Measurements from ENCODE around the gene EDDM13. TPM values are rescaled to one million over a fixed set of nuclear protein-coding genes. Genes with fewer than 3 reads are reported as not detected.

EDDM13 gene
- total and polyA plus RNA-seq, 10 of the 15 experiments (the other 5 are each of a cell fraction or from before 2014, with no cell fraction given), result 0.15 to 0.37 TPM; not detected in 8

DNA sequence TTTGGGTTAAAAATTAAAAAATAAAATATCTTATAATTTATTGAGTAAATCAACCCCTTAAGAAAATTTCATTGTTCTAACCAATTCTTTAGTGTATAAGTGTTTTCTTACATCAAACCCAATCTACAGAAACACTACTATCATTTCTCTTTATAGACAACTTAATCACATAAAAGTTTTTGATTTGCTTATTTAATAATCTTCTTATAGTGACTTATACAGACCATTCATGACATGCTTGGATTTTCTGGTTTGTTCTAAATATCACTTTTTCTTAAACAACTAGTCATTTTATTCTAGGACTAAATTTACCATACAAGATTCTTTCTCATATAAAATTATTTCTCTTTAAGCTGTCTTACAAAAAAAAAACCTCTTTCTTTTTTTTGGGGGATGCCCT lies 69.4 kb downstream of the EDDM13 start:
- Histone ChIP-seq H3K4me1 (ENCODE audit: control insufficient read depth, insufficient read depth, low read length) (no peaks in the 10 kb centered on the region), H3K4me2 (ENCODE audit: control insufficient read depth, insufficient read depth) (no peak overlapping the region), H3K9ac (ENCODE audit: control insufficient read depth, insufficient read depth, low read length) (no peak overlapping the region), H3K79me2 (ENCODE audit: control insufficient read depth, insufficient read depth, low read length) (no peaks in the 10 kb centered on the region), H3K4me3 (no peak overlapping the region), H3K27me3 (replicated peaks in 1 of 2; ENCODE audit: control insufficient read depth in 2 of 2, insufficient read depth in 2 of 2, low read length in 1 of 2) (no peaks in the 10 kb centered on the region; a peak in 1 of 4 replicates), H3K27ac (ENCODE audit: control insufficient read depth, insufficient read depth) (no peak overlapping the region), H4K20me1 (ENCODE audit: control insufficient read depth, insufficient read depth) (no peaks in the 10 kb centered on the region), H2AFZ (ENCODE audit: control insufficient read depth, low read depth, low read length) (no peak overlapping the region), H3K36me3 (ENCODE audit: control insufficient read depth in 2 of 2, insufficient read depth in 2 of 2, low read length in 1 of 2) (no peaks in the 10 kb centered on the region), H3K9me3 (replicated peaks; ENCODE audit: control insufficient read depth, insufficient read depth, low read length) (no peaks in the 10 kb centered on the region; the same call in 2 of the 3 replicates)
- FAIRE-seq, result no peak
- no TSS peak for BruUV-seq (replicated peaks)
- ATAC-seq, result no peak
- SMC1A ChIA-PET (ENCODE audit: uncharacterized antibody, unreplicated experiment), result no interaction called here
- no peak for DNase-seq (ENCODE audit: low read depth, low spot score)
- CTCF ChIA-PET, result interaction anchor here (1.1 kb wide), 2 partner anchors 9 to 32 kb away, joined by 3 to 4 read pairs; no protein-coding TSS in a partner anchor
- in situ Hi-C loops (cut with MboI) (no loop called here), intact Hi-C loops (cut with micrococcal nuclease; ENCODE audit: unreplicated experiment) (no loop called here)
- POLR2A ChIA-PET, result no interaction called here
- RAD21 ChIA-PET (ENCODE audit: unreplicated experiment), result no interaction called here
- TF ChIP-seq, protein P1, sequence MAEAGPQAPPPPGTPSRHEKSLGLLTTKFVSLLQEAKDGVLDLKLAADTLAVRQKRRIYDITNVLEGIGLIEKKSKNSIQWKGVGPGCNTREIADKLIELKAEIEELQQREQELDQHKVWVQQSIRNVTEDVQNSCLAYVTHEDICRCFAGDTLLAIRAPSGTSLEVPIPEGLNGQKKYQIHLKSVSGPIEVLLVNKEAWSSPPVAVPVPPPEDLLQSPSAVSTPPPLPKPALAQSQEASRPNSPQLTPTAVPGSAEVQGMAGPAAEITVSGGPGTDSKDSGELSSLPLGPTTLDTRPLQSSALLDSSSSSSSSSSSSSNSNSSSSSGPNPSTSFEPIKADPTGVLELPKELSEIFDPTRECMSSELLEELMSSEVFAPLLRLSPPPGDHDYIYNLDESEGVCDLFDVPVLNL (IDR thresholded peaks at IDR 0.05; ENCODE audit: low read depth, low read length), result no peak
- no peak for TF ChIP-seq CREB1 (IDR thresholded peaks at IDR 0.05; ENCODE audit: low read depth)
- no peak for TF ChIP-seq JUNB (IDR thresholded peaks at IDR 0.05)
- no peak for TF ChIP-seq LARP7 (IDR thresholded peaks at IDR 0.05)
- TF ChIP-seq BHLHE40 (IDR thresholded peaks at IDR 0.05; ENCODE audit: borderline replicate concordance in 1 of 2, low read depth in 2 of 2, low read length in 1 of 2), result no peak
- TF ChIP-seq, protein P2, sequence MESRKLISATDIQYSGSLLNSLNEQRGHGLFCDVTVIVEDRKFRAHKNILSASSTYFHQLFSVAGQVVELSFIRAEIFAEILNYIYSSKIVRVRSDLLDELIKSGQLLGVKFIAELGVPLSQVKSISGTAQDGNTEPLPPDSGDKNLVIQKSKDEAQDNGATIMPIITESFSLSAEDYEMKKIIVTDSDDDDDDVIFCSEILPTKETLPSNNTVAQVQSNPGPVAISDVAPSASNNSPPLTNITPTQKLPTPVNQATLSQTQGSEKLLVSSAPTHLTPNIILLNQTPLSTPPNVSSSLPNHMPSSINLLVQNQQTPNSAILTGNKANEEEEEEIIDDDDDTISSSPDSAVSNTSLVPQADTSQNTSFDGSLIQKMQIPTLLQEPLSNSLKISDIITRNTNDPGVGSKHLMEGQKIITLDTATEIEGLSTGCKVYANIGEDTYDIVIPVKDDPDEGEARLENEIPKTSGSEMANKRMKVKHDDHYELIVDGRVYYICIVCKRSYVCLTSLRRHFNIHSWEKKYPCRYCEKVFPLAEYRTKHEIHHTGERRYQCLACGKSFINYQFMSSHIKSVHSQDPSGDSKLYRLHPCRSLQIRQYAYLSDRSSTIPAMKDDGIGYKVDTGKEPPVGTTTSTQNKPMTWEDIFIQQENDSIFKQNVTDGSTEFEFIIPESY (IDR thresholded peaks at IDR 0.05), result no peak
- no peak for TF ChIP-seq BRCA1 (IDR thresholded peaks at IDR 0.05; ENCODE audit: low read depth, low read length)
- TF ChIP-seq, protein P3, sequence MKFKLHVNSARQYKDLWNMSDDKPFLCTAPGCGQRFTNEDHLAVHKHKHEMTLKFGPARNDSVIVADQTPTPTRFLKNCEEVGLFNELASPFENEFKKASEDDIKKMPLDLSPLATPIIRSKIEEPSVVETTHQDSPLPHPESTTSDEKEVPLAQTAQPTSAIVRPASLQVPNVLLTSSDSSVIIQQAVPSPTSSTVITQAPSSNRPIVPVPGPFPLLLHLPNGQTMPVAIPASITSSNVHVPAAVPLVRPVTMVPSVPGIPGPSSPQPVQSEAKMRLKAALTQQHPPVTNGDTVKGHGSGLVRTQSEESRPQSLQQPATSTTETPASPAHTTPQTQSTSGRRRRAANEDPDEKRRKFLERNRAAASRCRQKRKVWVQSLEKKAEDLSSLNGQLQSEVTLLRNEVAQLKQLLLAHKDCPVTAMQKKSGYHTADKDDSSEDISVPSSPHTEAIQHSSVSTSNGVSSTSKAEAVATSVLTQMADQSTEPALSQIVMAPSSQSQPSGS (IDR thresholded peaks at IDR 0.05; ENCODE audit: low read length), result no peak
- TF ChIP-seq SMAD5 (IDR thresholded peaks at IDR 0.05; ENCODE audit: low read depth), result no peak
- TF ChIP-seq CHD4 (IDR thresholded peaks at IDR 0.05), result no peak
- TF ChIP-seq, protein P4, sequence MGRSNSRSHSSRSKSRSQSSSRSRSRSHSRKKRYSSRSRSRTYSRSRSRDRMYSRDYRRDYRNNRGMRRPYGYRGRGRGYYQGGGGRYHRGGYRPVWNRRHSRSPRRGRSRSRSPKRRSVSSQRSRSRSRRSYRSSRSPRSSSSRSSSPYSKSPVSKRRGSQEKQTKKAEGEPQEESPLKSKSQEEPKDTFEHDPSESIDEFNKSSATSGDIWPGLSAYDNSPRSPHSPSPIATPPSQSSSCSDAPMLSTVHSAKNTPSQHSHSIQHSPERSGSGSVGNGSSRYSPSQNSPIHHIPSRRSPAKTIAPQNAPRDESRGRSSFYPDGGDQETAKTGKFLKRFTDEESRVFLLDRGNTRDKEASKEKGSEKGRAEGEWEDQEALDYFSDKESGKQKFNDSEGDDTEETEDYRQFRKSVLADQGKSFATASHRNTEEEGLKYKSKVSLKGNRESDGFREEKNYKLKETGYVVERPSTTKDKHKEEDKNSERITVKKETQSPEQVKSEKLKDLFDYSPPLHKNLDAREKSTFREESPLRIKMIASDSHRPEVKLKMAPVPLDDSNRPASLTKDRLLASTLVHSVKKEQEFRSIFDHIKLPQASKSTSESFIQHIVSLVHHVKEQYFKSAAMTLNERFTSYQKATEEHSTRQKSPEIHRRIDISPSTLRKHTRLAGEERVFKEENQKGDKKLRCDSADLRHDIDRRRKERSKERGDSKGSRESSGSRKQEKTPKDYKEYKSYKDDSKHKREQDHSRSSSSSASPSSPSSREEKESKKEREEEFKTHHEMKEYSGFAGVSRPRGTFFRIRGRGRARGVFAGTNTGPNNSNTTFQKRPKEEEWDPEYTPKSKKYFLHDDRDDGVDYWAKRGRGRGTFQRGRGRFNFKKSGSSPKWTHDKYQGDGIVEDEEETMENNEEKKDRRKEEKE (IDR thresholded peaks at IDR 0.05), result no peak
- TF ChIP-seq ZNF384 (IDR thresholded peaks at IDR 0.05; ENCODE audit: borderline replicate concordance, low read depth, low read length), result no peak
- no peak for TF ChIP-seq NFIC (IDR thresholded peaks at IDR 0.05; ENCODE audit: low read depth, low read length)
- TF ChIP-seq SP1 (IDR thresholded peaks at IDR 0.05; ENCODE audit: low read depth, low read length), result no peak
- TF ChIP-seq, protein P5, sequence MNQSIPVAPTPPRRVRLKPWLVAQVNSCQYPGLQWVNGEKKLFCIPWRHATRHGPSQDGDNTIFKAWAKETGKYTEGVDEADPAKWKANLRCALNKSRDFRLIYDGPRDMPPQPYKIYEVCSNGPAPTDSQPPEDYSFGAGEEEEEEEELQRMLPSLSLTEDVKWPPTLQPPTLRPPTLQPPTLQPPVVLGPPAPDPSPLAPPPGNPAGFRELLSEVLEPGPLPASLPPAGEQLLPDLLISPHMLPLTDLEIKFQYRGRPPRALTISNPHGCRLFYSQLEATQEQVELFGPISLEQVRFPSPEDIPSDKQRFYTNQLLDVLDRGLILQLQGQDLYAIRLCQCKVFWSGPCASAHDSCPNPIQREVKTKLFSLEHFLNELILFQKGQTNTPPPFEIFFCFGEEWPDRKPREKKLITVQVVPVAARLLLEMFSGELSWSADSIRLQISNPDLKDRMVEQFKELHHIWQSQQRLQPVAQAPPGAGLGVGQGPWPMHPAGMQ (IDR thresholded peaks at IDR 0.05; ENCODE audit: borderline replicate concordance), result no peak
- TF ChIP-seq SRF (IDR thresholded peaks at IDR 0.05; ENCODE audit: low read depth in 2 of 2, low read length in 2 of 2), result no peak
- no peak for TF ChIP-seq BCL11A (IDR thresholded peaks at IDR 0.05; ENCODE audit: low read depth, low read length)
- no peak for TF ChIP-seq SREBF1 (IDR thresholded peaks at IDR 0.05; ENCODE audit: low read length)
